ENCODE data around the gene NUAK1. TPM values are rescaled to one million over a fixed set of nuclear protein-coding genes. Genes with fewer than 3 reads are reported as not detected.

The NUAK1 gene
- polyA plus RNA-seq, 1 experiment, result 8.3 TPM

DNA sequence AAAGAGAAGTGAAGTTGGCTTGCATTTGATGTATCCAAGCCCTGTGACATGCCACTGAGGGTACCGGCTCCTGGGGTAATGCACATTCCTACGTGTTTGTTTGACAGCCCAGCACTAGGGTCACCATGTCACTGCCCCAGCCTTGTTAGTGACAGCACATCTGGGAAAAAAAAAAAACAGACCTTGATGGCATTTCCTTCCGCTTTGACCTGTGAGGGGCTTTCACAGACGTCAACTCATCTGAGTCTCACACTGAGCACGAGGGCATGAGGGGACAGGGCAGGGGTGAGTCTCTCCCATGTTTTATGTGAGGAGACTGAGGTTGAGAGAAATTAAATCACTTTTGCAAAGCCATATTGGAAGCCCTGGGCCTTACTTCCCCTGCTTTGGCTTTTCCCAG, 111.5 kb downstream of the NUAK1 start:
- ChIA-PET POLR2A (no interaction called here), CTCF (no interaction called here)
- H3K27me3 ChIP-seq (ENCODE audit: control insufficient read depth, insufficient read depth, low read length), result no peaks in the 10 kb centered on the region
- no peak overlapping the region for H3K27ac ChIP-seq (ENCODE audit: low read depth, low read length)
- DNase-seq (ENCODE audit: low read depth, low spot score), result no peak
- no peak for TF ChIP-seq CTCF (IDR thresholded peaks at IDR 0.05; ENCODE audit: low read depth, low read length)
- H3K4me3 ChIP-seq (ENCODE audit: low read depth, low read length), result no peak overlapping the region
- H3K9me3 ChIP-seq (ENCODE audit: control insufficient read depth, insufficient read depth, low read length), result no peaks in the 10 kb centered on the region

DNA sequence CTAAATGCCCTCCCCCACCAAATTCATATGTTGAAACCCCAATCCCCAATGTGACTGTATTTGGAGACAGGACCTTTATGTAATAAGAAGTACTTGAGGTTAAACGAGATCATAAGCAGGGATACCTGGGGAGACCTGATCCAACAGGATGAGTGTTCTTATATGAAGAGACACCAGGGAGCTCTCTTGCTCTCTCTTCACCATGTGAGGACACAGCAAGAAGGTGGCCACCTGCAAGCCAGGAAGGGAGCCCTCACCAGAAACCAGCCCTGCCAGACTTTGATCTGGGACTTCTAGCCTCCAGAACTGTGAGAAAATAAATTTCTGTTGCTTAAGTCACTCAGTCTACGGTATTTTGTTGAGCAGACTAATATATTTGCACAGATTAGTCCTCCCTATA, 113.6 kb downstream of the NUAK1 start:
- no peak for TF ChIP-seq CTCF (IDR thresholded peaks at IDR 0.05; ENCODE audit: low read depth, low read length)
- ChIA-PET POLR2A (no interaction called here), CTCF (no interaction called here)
- H3K27ac ChIP-seq (ENCODE audit: low read depth, low read length), result no peak overlapping the region
- no peak overlapping the region for H3K4me3 ChIP-seq (ENCODE audit: low read depth, low read length)
- H3K9me3 ChIP-seq (ENCODE audit: control insufficient read depth, insufficient read depth, low read length), result no peaks in the 10 kb centered on the region
- H3K27me3 ChIP-seq (ENCODE audit: control insufficient read depth, insufficient read depth, low read length), result no peaks in the 10 kb centered on the region
- DNase-seq (ENCODE audit: low read depth, low spot score), result no peak

DNA sequence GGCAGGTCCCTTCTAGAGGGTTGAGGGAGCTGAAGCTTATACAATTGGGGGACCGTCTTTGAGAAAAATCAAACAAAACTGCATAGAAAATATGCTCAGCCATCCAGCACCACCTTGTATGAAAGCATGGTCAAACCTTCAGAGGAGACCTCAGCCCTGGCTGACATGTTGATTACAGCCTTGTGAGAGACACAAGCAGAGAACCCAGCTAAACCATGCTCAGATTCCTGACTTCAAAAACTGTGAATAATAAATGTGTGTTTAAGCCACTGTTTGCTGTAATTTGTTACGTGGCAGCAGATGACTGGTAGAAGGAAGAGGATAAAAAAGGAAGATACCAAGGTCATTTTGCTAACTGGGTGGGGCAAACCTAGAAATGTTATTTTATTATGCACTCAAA, 115.7 kb downstream of the NUAK1 start:
- Histone ChIP-seq H3K27me3 (ENCODE audit: control insufficient read depth, insufficient read depth, low read length) (no peaks in the 10 kb centered on the region), H3K4me3 (ENCODE audit: low read depth, low read length) (no peak overlapping the region), H3K27ac (ENCODE audit: low read depth, low read length) (peak overlapping the region; percentile 74), H3K9me3 (ENCODE audit: control insufficient read depth, insufficient read depth, low read length) (peaks cover 6% of the 10 kb centered on the region; the same call in 1 of the 2 replicates)
- ChIA-PET POLR2A (no interaction called here), CTCF (interaction anchor here (1.9 kb wide), 1 partner anchor 317 kb away, joined by 4 read pairs; no protein-coding TSS in a partner anchor)
- DNase-seq (ENCODE audit: low read depth, low spot score), result no peak
- TF ChIP-seq CTCF (IDR thresholded peaks at IDR 0.05; ENCODE audit: low read depth, low read length), result no peak

DNA sequence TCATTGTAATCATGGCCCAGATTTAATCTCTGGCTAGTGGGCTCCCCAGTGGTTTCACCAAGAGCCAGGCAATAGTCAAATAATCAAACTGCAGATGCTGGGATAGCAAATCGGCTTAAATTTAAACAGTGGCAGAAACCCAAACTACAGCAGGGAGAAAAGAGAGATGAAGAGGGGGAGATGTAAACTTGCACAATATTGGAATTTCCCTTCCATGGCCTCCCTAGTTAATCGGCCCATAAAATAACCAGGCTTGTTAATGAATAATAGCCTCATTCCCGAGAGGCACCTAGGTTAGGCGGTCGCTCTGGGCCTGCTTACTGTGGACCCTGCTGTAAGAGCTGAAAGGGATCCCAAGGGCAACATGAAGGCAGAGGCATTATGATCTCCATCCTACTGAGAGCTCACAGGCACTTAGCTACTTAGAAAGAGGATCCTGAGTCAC, 116.2 kb downstream of the NUAK1 start:
- Histone ChIP-seq H3K9me3 (ENCODE audit: control insufficient read depth, insufficient read depth, low read length) (peaks cover 6% of the 10 kb centered on the region; the same call in 1 of the 2 replicates), H3K4me3 (ENCODE audit: low read depth, low read length) (no peak overlapping the region), H3K27me3 (ENCODE audit: control insufficient read depth, insufficient read depth, low read length) (no peaks in the 10 kb centered on the region), H3K27ac (ENCODE audit: low read depth, low read length) (peak overlapping the region; percentile 74)
- no peak for TF ChIP-seq CTCF (IDR thresholded peaks at IDR 0.05; ENCODE audit: low read depth, low read length)
- POLR2A ChIA-PET, result no interaction called here
- DNase-seq (ENCODE audit: low read depth, low spot score), result peak; percentile 44
- CTCF ChIA-PET, result interaction anchor here (1.9 kb wide), 1 partner anchor 317 kb away, joined by 4 read pairs; no protein-coding TSS in a partner anchor

- no peak for DNase-seq (ENCODE audit: low read depth, low spot score)
- ChIA-PET CTCF (interaction anchor here (1.9 kb wide), 1 partner anchor 316 kb away, joined by 4 read pairs; no protein-coding TSS in a partner anchor), POLR2A (no interaction called here)
- H3K9me3 ChIP-seq (ENCODE audit: control insufficient read depth, insufficient read depth, low read length), result peaks cover 6% of the 10 kb centered on the region; the same call in 1 of the 2 replicates
- no peak overlapping the region for H3K27ac ChIP-seq (ENCODE audit: low read depth, low read length)
- no peaks in the 10 kb centered on the region for H3K27me3 ChIP-seq (ENCODE audit: control insufficient read depth, insufficient read depth, low read length)
- no peak for TF ChIP-seq CTCF (IDR thresholded peaks at IDR 0.05; ENCODE audit: low read depth, low read length)
- H3K4me3 ChIP-seq (ENCODE audit: low read depth, low read length), result no peak overlapping the region
Observed at GRCh38 chr12:106021516-106021915, 117.2 kb downstream of the NUAK1 start.

Data from AG04450 (cell line).